ENCODE measurements around the gene ZNF385C. TPM values are rescaled to one million over a fixed set of nuclear protein-coding genes. Genes with fewer than 3 reads are reported as not detected.

The ZNF385C gene
- total and polyA plus RNA-seq, 3 donors from 2014 or later, result 17.9 to 26.6 (median 21.4) TPM

GRCh38 chr17:42060231-42060630 lies 38.0 kb downstream of the ZNF385C start:
- H3K27me3 ChIP-seq, result no peaks in the 10 kb centered on the region
- no peaks in the 10 kb centered on the region for H3K36me3 ChIP-seq (ENCODE audit: low read depth, missing control alignments)
- H3K9me3 ChIP-seq, result no peaks in the 10 kb centered on the region
- no peak overlapping the region for H3K27ac ChIP-seq
- no peak for DNase-seq
- intact Hi-C loops (cut with DNase I; ENCODE audit: low total_unique reads), result no loop called here
- peaks cover 14% of the 10 kb centered on the region for H3K4me1 ChIP-seq
- no peak for TF ChIP-seq CTCF (IDR thresholded peaks at IDR 0.05)
- TF ChIP-seq POLR2A (IDR thresholded peaks at IDR 0.05), result no peak
- 95% methylated on average over 4 of the region's 4 CpGs for WGBS, 2 donors
- H3K4me3 ChIP-seq, result no peak overlapping the region

GRCh38 chr17:42059815-42060214 lies 38.5 kb downstream of the ZNF385C start:
- DNase-seq, result no peak
- Histone ChIP-seq H3K9me3 (no peaks in the 10 kb centered on the region), H3K4me3 (no peak overlapping the region), H3K27me3 (no peaks in the 10 kb centered on the region), H3K36me3 (ENCODE audit: low read depth, missing control alignments) (no peaks in the 10 kb centered on the region), H3K4me1 (peaks cover 18% of the 10 kb centered on the region), H3K27ac (no peak overlapping the region)
- 87 to 88% methylated on average over 4 of the region's 4 CpGs for WGBS, 2 donors
- intact Hi-C loops (cut with DNase I; ENCODE audit: low total_unique reads), result no loop called here
- TF ChIP-seq CTCF (IDR thresholded peaks at IDR 0.05) (no peak), POLR2A (IDR thresholded peaks at IDR 0.05) (no peak)

GRCh38 chr17:42058063-42058462 lies 40.2 kb downstream of the ZNF385C start:
- peak; percentile 61 for DNase-seq
- Histone ChIP-seq H3K36me3 (ENCODE audit: low read depth, missing control alignments) (no peaks in the 10 kb centered on the region), H3K27ac (no peak overlapping the region), H3K4me1 (peaks cover 21% of the 10 kb centered on the region), H3K27me3 (no peaks in the 10 kb centered on the region), H3K9me3 (no peaks in the 10 kb centered on the region), H3K4me3 (no peak overlapping the region)
- intact Hi-C loops (cut with DNase I; ENCODE audit: low total_unique reads), result no loop called here
- 32 to 57% methylated on average over 2 to 3 of the region's 7 CpGs for WGBS, 2 donors
- TF ChIP-seq CTCF (IDR thresholded peaks at IDR 0.05) (no peak), POLR2A (IDR thresholded peaks at IDR 0.05) (no peak)

GRCh38 chr17:42056635-42057034 lies 41.6 kb downstream of the ZNF385C start:
- intact Hi-C loops (cut with DNase I; ENCODE audit: low total_unique reads), result no loop called here
- TF ChIP-seq POLR2A (IDR thresholded peaks at IDR 0.05), result no peak
- TF ChIP-seq CTCF (IDR thresholded peaks at IDR 0.05), result no peak
- Histone ChIP-seq H3K36me3 (ENCODE audit: low read depth, missing control alignments) (no peaks in the 10 kb centered on the region), H3K27me3 (no peaks in the 10 kb centered on the region), H3K9me3 (no peaks in the 10 kb centered on the region), H3K4me3 (no peak overlapping the region), H3K4me1 (peaks cover 21% of the 10 kb centered on the region), H3K27ac (no peak overlapping the region)
- 75 to 82% methylated on average over 3 of the region's 3 CpGs for WGBS, 2 donors
- DNase-seq, result no peak

GRCh38 chr17:42055496-42055895 lies 42.8 kb downstream of the ZNF385C start:
- Histone ChIP-seq H3K4me3 (no peak overlapping the region), H3K36me3 (ENCODE audit: low read depth, missing control alignments) (no peaks in the 10 kb centered on the region), H3K9me3 (no peaks in the 10 kb centered on the region), H3K27me3 (no peaks in the 10 kb centered on the region), H3K4me1 (peaks cover 26% of the 10 kb centered on the region), H3K27ac (no peak overlapping the region)
- 55 to 59% methylated on average over 6 of the region's 6 CpGs for WGBS, 2 donors
- TF ChIP-seq CTCF (IDR thresholded peaks at IDR 0.05), result no peak
- no peak for TF ChIP-seq POLR2A (IDR thresholded peaks at IDR 0.05)
- DNase-seq, result peak; percentile 75
- intact Hi-C loops (cut with DNase I; ENCODE audit: low total_unique reads), result no loop called here

Data from testis (tissue), 3 donors.